M059J (cell line): ENCODE data around the gene ZNF473. TPM values are rescaled to one million over a fixed set of nuclear protein-coding genes. Genes with fewer than 3 reads are reported as not detected.
"Not testable (repeated sequence)": the region's sequence is repeated elsewhere in the genome, so short reads cannot be mapped to it uniquely, and the experiment has no call there.

Experiments used
- DNase-seq: peaks from one replicate; pipeline ENCODE4 v3.0.0-alpha.2; 2012; ENCODE audit warnings: low read depth
- total RNA-seq: library from RNA; depleted of rRNA; stranded (reverse); fragments of >200 nt; shearing (Covaris generic); gene quantifications from 2 replicates; pipeline ENCODE4 v1.2.3, GENCODE V29; 2014; rRNA removed

ZNF473 gene
- total RNA-seq, 1 experiment from 2014 or later: 14.7 TPM

DNA sequence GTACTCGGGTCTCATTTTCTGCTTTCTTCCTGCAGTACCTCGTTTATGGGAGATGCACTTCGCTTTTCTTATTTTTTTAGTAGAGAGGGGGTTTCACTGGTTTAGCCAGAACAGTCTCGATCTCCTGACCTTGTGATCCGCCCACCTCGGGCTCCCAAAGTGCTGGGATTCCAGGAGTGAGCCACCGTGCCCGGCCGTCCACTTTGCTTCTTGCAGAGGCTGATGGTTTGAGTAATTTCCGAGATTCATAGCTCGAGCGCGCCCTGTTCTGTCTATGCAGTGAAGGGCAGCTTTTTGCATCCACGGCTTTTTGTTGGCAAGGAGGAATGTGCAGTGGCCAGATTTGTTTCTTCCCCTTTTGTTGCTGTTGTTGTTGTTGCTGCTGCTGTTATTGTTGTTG, 73.1 kb downstream of the ZNF473 start:
- not testable (repeated sequence) for DNase-seq

DNA sequence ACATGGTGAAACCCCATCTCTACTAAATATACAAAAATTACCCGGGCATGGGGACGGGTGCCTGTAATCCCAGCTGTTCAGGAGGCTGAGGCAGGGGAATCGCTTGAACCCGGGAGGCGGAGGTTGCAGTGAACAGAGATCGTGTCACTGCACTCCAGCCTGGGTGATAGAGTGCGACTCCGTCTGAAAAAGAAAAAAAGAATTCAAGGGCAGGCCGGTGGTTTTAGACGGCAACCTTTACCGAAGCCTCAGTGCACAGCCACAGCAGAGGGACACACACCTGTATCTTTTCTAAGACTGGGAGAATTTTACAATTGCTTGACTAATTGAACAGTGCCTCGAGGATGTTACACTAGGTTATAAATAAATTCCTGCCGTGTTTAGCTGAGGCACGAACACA, 73.9 kb downstream of the ZNF473 start:
- DNase-seq: not testable (repeated sequence)

DNA sequence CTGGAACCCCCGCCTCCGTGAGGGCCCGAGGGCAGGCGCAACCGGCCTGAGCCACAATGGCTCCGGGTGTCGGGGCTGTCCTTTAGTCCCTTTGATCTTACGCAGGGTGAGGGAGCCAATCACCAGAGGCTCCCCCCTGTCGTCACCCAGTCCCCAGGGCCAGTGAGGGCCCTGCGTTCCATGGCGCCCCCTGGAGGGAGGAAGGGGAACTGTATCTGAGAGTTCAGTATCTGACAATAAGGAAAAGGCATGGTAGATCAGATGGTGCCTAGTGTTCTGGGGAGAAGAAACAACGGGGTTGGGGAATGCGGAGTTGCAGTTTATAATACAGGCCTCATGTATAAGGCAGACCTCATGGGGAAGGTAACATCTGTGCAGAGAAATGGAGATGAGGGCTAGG, 75.1 kb downstream of the ZNF473 start:
- DNase-seq: not testable (repeated sequence)

Other genes starting within 250 kb of the ZNF473 start
- gene FUZ, start 212.7 kb upstream of the ZNF473 start, total RNA-seq: 23.2 and 28.6 TPM in 2 replicates
- 30.2 and 45.6 TPM in 2 replicates for gene MED25, start 207.7 kb upstream of the ZNF473 start, total RNA-seq
- 94.0 and 107 TPM in 2 replicates for gene PTOV1, start 174.8 kb upstream of the ZNF473 start, total RNA-seq
- gene PNKP, start 158.4 kb upstream of the ZNF473 start, total RNA-seq: 19.1 and 23.9 TPM in 2 replicates
- 13.6 and 14.8 TPM in 2 replicates for gene AKT1S1, start 148.7 kb upstream of the ZNF473 start, total RNA-seq
- 8.3 and 12.2 TPM in 2 replicates for gene TBC1D17, start 148.3 kb upstream of the ZNF473 start, total RNA-seq
- gene IL4I1, start 129.1 kb upstream of the ZNF473 start, total RNA-seq: 5.9 and 12.5 TPM in 2 replicates
- 18.9 and 20.5 TPM in 2 replicates for gene ATF5, start 96.8 kb upstream of the ZNF473 start, total RNA-seq
- gene NUP62, start 96.5 kb upstream of the ZNF473 start, total RNA-seq: 70.5 and 96.0 TPM in 2 replicates
- gene SIGLEC11, start 64.8 kb upstream of the ZNF473 start, total RNA-seq: not detected in 2 replicates
- gene VRK3, start 633 bp upstream of the ZNF473 start, total RNA-seq: 34.0 and 41.9 TPM in 2 replicates
- gene IZUMO2, start 137.3 kb downstream of the ZNF473 start, total RNA-seq: not detected in 2 replicates
- not detected in 2 replicates for gene MYH14, start 177.6 kb downstream of the ZNF473 start, total RNA-seq